Measurements from ENCODE around the gene PTPRG.

PTPRG gene

GRCh38 chr3:62110443-62111225 is 549.3 kb downstream of the PTPRG start:
- Histone ChIP-seq H3K36me3 (ENCODE audit: control insufficient read depth, insufficient read depth, low read length) (no peaks in the 10 kb centered on the region), H3K4me2 (ENCODE audit: low read length) (no peak overlapping the region), H3K9me3 (ENCODE audit: control insufficient read depth, low read length) (no peaks in the 10 kb centered on the region), H3K4me3 (ENCODE audit: low read depth, low read length) (no peak overlapping the region), H3K9ac (no peak overlapping the region), H2AFZ (no peak overlapping the region), H3K4me1 (no peaks in the 10 kb centered on the region), H3K27ac (no peak overlapping the region), H3K79me2 (peaks cover 6% of the 10 kb centered on the region), H3K27me3 (ENCODE audit: control insufficient read depth, insufficient read depth, low read length) (no peaks in the 10 kb centered on the region)
- TF ChIP-seq, protein P1, sequence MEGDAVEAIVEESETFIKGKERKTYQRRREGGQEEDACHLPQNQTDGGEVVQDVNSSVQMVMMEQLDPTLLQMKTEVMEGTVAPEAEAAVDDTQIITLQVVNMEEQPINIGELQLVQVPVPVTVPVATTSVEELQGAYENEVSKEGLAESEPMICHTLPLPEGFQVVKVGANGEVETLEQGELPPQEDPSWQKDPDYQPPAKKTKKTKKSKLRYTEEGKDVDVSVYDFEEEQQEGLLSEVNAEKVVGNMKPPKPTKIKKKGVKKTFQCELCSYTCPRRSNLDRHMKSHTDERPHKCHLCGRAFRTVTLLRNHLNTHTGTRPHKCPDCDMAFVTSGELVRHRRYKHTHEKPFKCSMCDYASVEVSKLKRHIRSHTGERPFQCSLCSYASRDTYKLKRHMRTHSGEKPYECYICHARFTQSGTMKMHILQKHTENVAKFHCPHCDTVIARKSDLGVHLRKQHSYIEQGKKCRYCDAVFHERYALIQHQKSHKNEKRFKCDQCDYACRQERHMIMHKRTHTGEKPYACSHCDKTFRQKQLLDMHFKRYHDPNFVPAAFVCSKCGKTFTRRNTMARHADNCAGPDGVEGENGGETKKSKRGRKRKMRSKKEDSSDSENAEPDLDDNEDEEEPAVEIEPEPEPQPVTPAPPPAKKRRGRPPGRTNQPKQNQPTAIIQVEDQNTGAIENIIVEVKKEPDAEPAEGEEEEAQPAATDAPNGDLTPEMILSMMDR (IDR thresholded peaks at IDR 0.05): no peak

DNA sequence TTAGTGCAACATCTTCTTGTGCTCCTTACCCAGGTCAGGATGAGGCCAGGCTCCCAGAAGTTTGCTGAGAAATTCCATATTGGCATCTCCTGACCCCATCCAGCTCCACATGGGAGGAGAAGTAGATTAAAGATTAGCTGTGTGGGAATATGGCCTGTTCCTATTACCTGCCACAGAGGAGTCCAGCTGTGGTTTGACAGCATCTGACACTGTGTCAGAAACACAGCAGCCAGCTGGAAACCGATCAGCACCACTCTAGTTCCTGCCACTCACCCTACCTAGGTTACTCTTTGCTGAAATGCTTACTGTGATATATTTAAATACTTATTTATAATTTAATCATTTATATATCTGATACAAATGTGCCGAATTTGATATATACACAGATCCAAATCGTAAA is 551.7 kb downstream of the PTPRG start:
- no peak overlapping the region for H3K27ac ChIP-seq
- no peaks in the 10 kb centered on the region for H3K27me3 ChIP-seq (ENCODE audit: control insufficient read depth, insufficient read depth, low read length)
- H3K4me1 ChIP-seq: peaks cover 3% of the 10 kb centered on the region
- no peaks in the 10 kb centered on the region for H3K36me3 ChIP-seq (ENCODE audit: control insufficient read depth, insufficient read depth, low read length)
- H2AFZ ChIP-seq: no peak overlapping the region
- H3K4me3 ChIP-seq (ENCODE audit: low read depth, low read length): no peak overlapping the region
- H3K9me3 ChIP-seq (ENCODE audit: control insufficient read depth, low read length): no peaks in the 10 kb centered on the region
- H3K4me2 ChIP-seq (ENCODE audit: low read length): no peak overlapping the region
- no peak overlapping the region for H3K9ac ChIP-seq
- peaks cover 6% of the 10 kb centered on the region for H3K79me2 ChIP-seq
- TF ChIP-seq, protein P1 (IDR thresholded peaks at IDR 0.05): no peak

- TF ChIP-seq, protein P1 (IDR thresholded peaks at IDR 0.05): no peak
- Histone ChIP-seq H3K9me3 (ENCODE audit: control insufficient read depth, low read length) (no peaks in the 10 kb centered on the region), H3K36me3 (ENCODE audit: control insufficient read depth, insufficient read depth, low read length) (no peaks in the 10 kb centered on the region)
Measured at GRCh38 chr3:62114763-62115162, 553.4 kb downstream of the PTPRG start.

DNA sequence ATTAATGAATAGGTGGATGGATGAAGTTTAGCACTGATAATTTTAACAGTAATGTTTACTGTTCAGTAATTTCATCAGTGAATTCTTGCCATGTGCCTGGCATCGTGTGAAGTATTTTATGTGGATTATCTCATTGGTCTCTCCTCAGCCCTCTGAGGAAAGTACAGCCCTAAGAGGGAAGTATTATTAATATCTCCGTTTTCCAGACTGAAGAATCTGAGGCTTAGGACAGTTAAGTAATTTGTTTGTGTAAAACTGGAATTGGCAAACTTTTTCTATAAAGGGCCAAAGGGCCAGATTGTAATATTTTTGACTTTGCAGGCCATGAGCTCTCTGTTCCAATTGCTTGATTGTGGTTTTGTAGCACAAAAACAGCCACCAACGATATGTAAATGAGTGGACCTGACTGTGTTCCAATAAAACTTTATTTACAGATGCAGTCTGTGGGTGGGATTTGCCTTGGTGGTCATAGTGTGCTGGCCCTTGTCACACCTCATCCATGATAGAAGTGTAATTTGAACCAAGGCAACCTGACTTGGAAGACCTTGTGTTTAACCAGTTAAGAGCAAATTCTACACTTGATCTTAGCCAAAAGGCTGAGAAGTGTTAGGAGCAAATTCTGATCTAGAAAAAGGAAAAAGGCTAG is 556.7 kb downstream of the PTPRG start:
- Histone ChIP-seq H2AFZ (no peak overlapping the region), H3K9ac (no peak overlapping the region), H3K27me3 (ENCODE audit: control insufficient read depth, insufficient read depth, low read length) (no peaks in the 10 kb centered on the region), H3K4me1 (peaks cover 3% of the 10 kb centered on the region), H3K36me3 (ENCODE audit: control insufficient read depth, insufficient read depth, low read length) (no peaks in the 10 kb centered on the region), H3K27ac (no peak overlapping the region), H3K4me2 (ENCODE audit: low read length) (no peak overlapping the region), H3K79me2 (peaks cover 5% of the 10 kb centered on the region), H3K9me3 (ENCODE audit: control insufficient read depth, low read length) (no peaks in the 10 kb centered on the region), H3K4me3 (ENCODE audit: low read depth, low read length) (no peak overlapping the region)
- TF ChIP-seq, protein P1 (IDR thresholded peaks at IDR 0.05): no peak

More at GRCh38 chr3:62114763-62115162, 553.4 kb downstream of the PTPRG start:
- Histone ChIP-seq H3K79me2 (peaks cover 6% of the 10 kb centered on the region), H3K4me2 (ENCODE audit: low read length) (no peak overlapping the region), H3K4me3 (ENCODE audit: low read depth, low read length) (no peak overlapping the region), H2AFZ (no peak overlapping the region), H3K27ac (no peak overlapping the region), H3K9ac (no peak overlapping the region), H3K27me3 (ENCODE audit: control insufficient read depth, insufficient read depth, low read length) (no peaks in the 10 kb centered on the region), H3K4me1 (peaks cover 3% of the 10 kb centered on the region)

Data from parathyroid adenoma (tissue), 2 donors.